Measurements from ENCODE around the gene IKBKG.

The IKBKG gene

GRCh38 chrX:154541589-154541895, 5.9 kb upstream of the IKBKG start:
- Histone ChIP-seq H3K4me3 (ENCODE audit: low read depth, low read length) (no peak overlapping the region), H3K9me3 (ENCODE audit: control insufficient read depth, insufficient read depth, low read depth, low read length) (no peaks in the 10 kb centered on the region), H3K4me1 (ENCODE audit: control insufficient read depth, insufficient read depth, low read length) (peaks cover 3% of the 10 kb centered on the region), H3K36me3 (ENCODE audit: control insufficient read depth in 2 of 2, insufficient read depth in 1 of 2, low read length in 2 of 2) (peaks cover 5 to 33% of the 10 kb centered on the region in 2 experiments; a peak in 2 of 3 replicates), H3K27ac (ENCODE audit: extremely low read depth, low read depth, low read length) (no peak overlapping the region; the same call in 1 of the 2 replicates)
- ChIA-PET POLR2A (interaction anchor here (0.6 to 1.6 kb wide), 2 partner anchors 10 to 172 kb away, joined by 3 to 5 read pairs; no protein-coding TSS in a partner anchor), CTCF (interaction anchor here (1.0 to 2.1 kb wide), 2 partner anchors 14 to 531 kb away, joined by 4 to 9 read pairs; no protein-coding TSS in a partner anchor)
- TF ChIP-seq ZNF433 (tag by site-specific recombination; IDR thresholded peaks at IDR 0.05; ENCODE audit: low read depth), result no peak
- TF ChIP-seq ZNF664 (tag by site-specific recombination; IDR thresholded peaks at IDR 0.05), result no peak
- no peak for TF ChIP-seq ZNF639 (tag by site-specific recombination; IDR thresholded peaks at IDR 0.05)
- TF ChIP-seq ZNF704 (tag by site-specific recombination; IDR thresholded peaks at IDR 0.05), result no peak
- TF ChIP-seq KLF10 (tag by site-specific recombination; IDR thresholded peaks at IDR 0.05), result no peak
- TF ChIP-seq ZNF362 (tag by site-specific recombination; IDR thresholded peaks at IDR 0.05), result no peak
- no peak for TF ChIP-seq ZNF768 (tag by site-specific recombination; IDR thresholded peaks at IDR 0.05)
- no peak for TF ChIP-seq ZNF302 (tag by site-specific recombination; IDR thresholded peaks at IDR 0.05; ENCODE audit: low read depth)
- TF ChIP-seq ZNF747 (tag by site-specific recombination; IDR thresholded peaks at IDR 0.05), result no peak
- no peak for TF ChIP-seq ZNF426 (tag by site-specific recombination; IDR thresholded peaks at IDR 0.05)
- no peak for TF ChIP-seq ZNF26 (tag by site-specific recombination; IDR thresholded peaks at IDR 0.05)
- no peak for TF ChIP-seq PRDM1 (tag by site-specific recombination; IDR thresholded peaks at IDR 0.05)
- no peak for TF ChIP-seq ZNF223 (tag by site-specific recombination; IDR thresholded peaks at IDR 0.05)
- TF ChIP-seq ZNF777 (tag by site-specific recombination; IDR thresholded peaks at IDR 0.05; ENCODE audit: borderline replicate concordance), result no peak
- no peak for TF ChIP-seq ZBTB8A (tag by site-specific recombination; IDR thresholded peaks at IDR 0.05)
- TF ChIP-seq ZNF785 (tag by site-specific recombination; IDR thresholded peaks at IDR 0.05), result no peak
- TF ChIP-seq ZNF341 (tag by site-specific recombination; IDR thresholded peaks at IDR 0.05; ENCODE audit: low read depth), result no peak
- no peak for TF ChIP-seq WT1 (tag by site-specific recombination; IDR thresholded peaks at IDR 0.05)
- TF ChIP-seq ZNF16 (tag by site-specific recombination; IDR thresholded peaks at IDR 0.05; ENCODE audit: low read depth), result no peak
- TF ChIP-seq ZNF48 (tag by site-specific recombination; IDR thresholded peaks at IDR 0.05), result no peak

- ChIA-PET POLR2A (interaction anchor here (0.6 to 1.6 kb wide), 5 partner anchors 10 to 172 kb away, joined by 3 to 8 read pairs (median 3); partner anchors contain the start of gene SLC10A3), CTCF (interaction anchor here (0.7 to 2.1 kb wide), 3 partner anchors 8 to 532 kb away, joined by 3 to 9 read pairs (median 4); no protein-coding TSS in a partner anchor)
- peaks cover 3% of the 10 kb centered on the region for H3K4me1 ChIP-seq (ENCODE audit: control insufficient read depth, insufficient read depth, low read length)
- no peak overlapping the region; the same call in 1 of the 2 replicates for H3K27ac ChIP-seq (ENCODE audit: extremely low read depth, low read depth, low read length)
- no peak overlapping the region for H3K4me3 ChIP-seq (ENCODE audit: low read depth, low read length)
- H3K36me3 ChIP-seq (ENCODE audit: control insufficient read depth in 2 of 2, insufficient read depth in 1 of 2, low read length in 2 of 2), result peaks cover 5 to 33% of the 10 kb centered on the region in 2 experiments; a peak in 2 of 3 replicates
- no peaks in the 10 kb centered on the region for H3K9me3 ChIP-seq (ENCODE audit: control insufficient read depth, insufficient read depth, low read depth, low read length)
- peak; percentile 75 for TF ChIP-seq GLIS2 (tag by site-specific recombination; IDR thresholded peaks at IDR 0.05)
- no peak for TF ChIP-seq ZNF639 (tag by site-specific recombination; IDR thresholded peaks at IDR 0.05)
- peak; percentile 67 for TF ChIP-seq ZBTB8A (tag by site-specific recombination; IDR thresholded peaks at IDR 0.05)
- TF ChIP-seq ZNF549 (tag by site-specific recombination; IDR thresholded peaks at IDR 0.05), result no peak
- peak; percentile 53 for TF ChIP-seq PATZ1 (tag by site-specific recombination; IDR thresholded peaks at IDR 0.05)
These were observed 5.3 kb upstream of the IKBKG start for GRCh38 chrX:154541896-154542722.
